Measurements from ENCODE around the gene NOD2.

NOD2 gene

GRCh38 chr16:50709061-50709684 is 15.8 kb downstream of the NOD2 start:
- no peak for DNase-seq (ENCODE audit: insufficient read length)
- peak; percentile 86 for FAIRE-seq
- TF ChIP-seq TAF1 (IDR thresholded peaks at IDR 0.05; ENCODE audit: borderline replicate concordance, low read depth, low read length) = no peak
- TF ChIP-seq POLR2A (IDR thresholded peaks at IDR 0.05; ENCODE audit: low read depth, low read length) = no peak
- no peak for TF ChIP-seq POLR2AphosphoS5 (IDR thresholded peaks at IDR 0.05; ENCODE audit: low read depth, low read length)

DNA sequence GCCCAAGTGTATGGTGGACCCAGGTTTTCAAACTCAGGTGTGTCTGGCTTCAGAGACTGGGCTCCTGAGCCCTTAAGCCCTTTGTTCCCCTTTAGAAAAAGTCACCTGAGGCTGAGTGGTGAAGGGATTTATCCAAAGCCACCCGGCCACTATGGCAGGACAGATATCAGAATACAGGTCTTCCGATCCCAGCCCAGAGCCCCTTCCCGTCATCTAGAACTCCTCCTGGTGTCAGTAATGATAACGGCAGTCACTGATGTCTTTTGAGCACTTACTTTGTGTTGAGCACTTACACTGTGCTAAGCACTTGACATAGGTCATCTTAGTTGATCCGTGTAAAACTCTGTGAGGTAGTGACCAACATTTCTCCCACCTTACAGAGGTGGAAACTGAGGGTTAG is 16.6 kb downstream of the NOD2 start:
- DNase-seq (ENCODE audit: insufficient read length) (no peak), FAIRE-seq (no peak)
- TF ChIP-seq TAF1 (IDR thresholded peaks at IDR 0.05; ENCODE audit: borderline replicate concordance, low read depth, low read length) = no peak
- no peak for TF ChIP-seq POLR2AphosphoS5 (IDR thresholded peaks at IDR 0.05; ENCODE audit: low read depth, low read length)
- no peak for TF ChIP-seq POLR2A (IDR thresholded peaks at IDR 0.05; ENCODE audit: low read depth, low read length)

GRCh38 chr16:50711040-50711439 is 17.6 kb downstream of the NOD2 start:
- DNase-seq (ENCODE audit: insufficient read length) (no peak), FAIRE-seq (no peak)
- TF ChIP-seq POLR2AphosphoS5 (IDR thresholded peaks at IDR 0.05; ENCODE audit: low read depth, low read length) (no peak), TAF1 (IDR thresholded peaks at IDR 0.05; ENCODE audit: borderline replicate concordance, low read depth, low read length) (no peak), POLR2A (IDR thresholded peaks at IDR 0.05; ENCODE audit: low read depth, low read length) (no peak)

GRCh38 chr16:50711862-50712559 is 18.6 kb downstream of the NOD2 start:
- DNase-seq (ENCODE audit: insufficient read length) (no peak), FAIRE-seq (no peak)
- TF ChIP-seq TAF1 (IDR thresholded peaks at IDR 0.05; ENCODE audit: borderline replicate concordance, low read depth, low read length) (no peak), POLR2A (IDR thresholded peaks at IDR 0.05; ENCODE audit: low read depth, low read length) (no peak), POLR2AphosphoS5 (IDR thresholded peaks at IDR 0.05; ENCODE audit: low read depth, low read length) (no peak)

DNA sequence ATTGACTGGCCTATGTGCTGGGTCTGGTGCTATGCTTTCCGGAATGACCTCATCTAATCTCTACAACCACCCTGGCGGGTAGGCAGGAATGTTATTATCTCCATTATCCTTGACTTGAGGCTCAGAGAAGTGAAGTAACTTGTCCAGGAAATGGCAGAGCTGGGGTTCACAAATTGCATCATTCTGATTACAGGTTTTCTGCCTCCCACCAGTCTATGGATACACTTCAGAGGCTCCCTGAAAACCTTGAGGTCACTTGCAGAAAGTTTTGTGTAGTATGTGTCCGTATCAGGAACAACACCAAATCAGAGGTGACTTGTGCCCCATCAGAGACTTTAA is 19.1 kb downstream of the NOD2 start:
- DNase-seq (ENCODE audit: insufficient read length) = no peak
- FAIRE-seq = no peak
- TF ChIP-seq POLR2AphosphoS5 (IDR thresholded peaks at IDR 0.05; ENCODE audit: low read depth, low read length) (no peak), TAF1 (IDR thresholded peaks at IDR 0.05; ENCODE audit: borderline replicate concordance, low read depth, low read length) (no peak), POLR2A (IDR thresholded peaks at IDR 0.05; ENCODE audit: low read depth, low read length) (no peak)

GRCh38 chr16:50712956-50713355 is 19.6 kb downstream of the NOD2 start:
- FAIRE-seq = peak; percentile 27

GRCh38 chr16:50717091-50717490 is 23.7 kb downstream of the NOD2 start:
- FAIRE-seq (no peak), DNase-seq (ENCODE audit: insufficient read length) (no peak)
- TF ChIP-seq POLR2AphosphoS5 (IDR thresholded peaks at IDR 0.05; ENCODE audit: low read depth, low read length) = no peak
- no peak for TF ChIP-seq TAF1 (IDR thresholded peaks at IDR 0.05; ENCODE audit: borderline replicate concordance, low read depth, low read length)
- no peak for TF ChIP-seq POLR2A (IDR thresholded peaks at IDR 0.05; ENCODE audit: low read depth, low read length)

More at GRCh38 chr16:50712956-50713355, 19.6 kb downstream of the NOD2 start:
- TF ChIP-seq POLR2A (IDR thresholded peaks at IDR 0.05; ENCODE audit: low read depth, low read length) (no peak), TAF1 (IDR thresholded peaks at IDR 0.05; ENCODE audit: borderline replicate concordance, low read depth, low read length) (no peak), POLR2AphosphoS5 (IDR thresholded peaks at IDR 0.05; ENCODE audit: low read depth, low read length) (no peak)
- DNase-seq (ENCODE audit: insufficient read length) = no peak

GRCh38 chr16:50717494-50717893 is 24.1 kb downstream of the NOD2 start:
- TF ChIP-seq TAF1 (IDR thresholded peaks at IDR 0.05; ENCODE audit: borderline replicate concordance, low read depth, low read length) (no peak), POLR2A (IDR thresholded peaks at IDR 0.05; ENCODE audit: low read depth, low read length) (no peak), POLR2AphosphoS5 (IDR thresholded peaks at IDR 0.05; ENCODE audit: low read depth, low read length) (no peak)
- DNase-seq (ENCODE audit: insufficient read length) (no peak), FAIRE-seq (no peak)

GRCh38 chr16:50718061-50718760 is 24.8 kb downstream of the NOD2 start:
- TF ChIP-seq POLR2AphosphoS5 (IDR thresholded peaks at IDR 0.05; ENCODE audit: low read depth, low read length) (no peak), POLR2A (IDR thresholded peaks at IDR 0.05; ENCODE audit: low read depth, low read length) (no peak), TAF1 (IDR thresholded peaks at IDR 0.05; ENCODE audit: borderline replicate concordance, low read depth, low read length) (no peak)
- no peak for FAIRE-seq
- DNase-seq (ENCODE audit: insufficient read length) = no peak

DNA sequence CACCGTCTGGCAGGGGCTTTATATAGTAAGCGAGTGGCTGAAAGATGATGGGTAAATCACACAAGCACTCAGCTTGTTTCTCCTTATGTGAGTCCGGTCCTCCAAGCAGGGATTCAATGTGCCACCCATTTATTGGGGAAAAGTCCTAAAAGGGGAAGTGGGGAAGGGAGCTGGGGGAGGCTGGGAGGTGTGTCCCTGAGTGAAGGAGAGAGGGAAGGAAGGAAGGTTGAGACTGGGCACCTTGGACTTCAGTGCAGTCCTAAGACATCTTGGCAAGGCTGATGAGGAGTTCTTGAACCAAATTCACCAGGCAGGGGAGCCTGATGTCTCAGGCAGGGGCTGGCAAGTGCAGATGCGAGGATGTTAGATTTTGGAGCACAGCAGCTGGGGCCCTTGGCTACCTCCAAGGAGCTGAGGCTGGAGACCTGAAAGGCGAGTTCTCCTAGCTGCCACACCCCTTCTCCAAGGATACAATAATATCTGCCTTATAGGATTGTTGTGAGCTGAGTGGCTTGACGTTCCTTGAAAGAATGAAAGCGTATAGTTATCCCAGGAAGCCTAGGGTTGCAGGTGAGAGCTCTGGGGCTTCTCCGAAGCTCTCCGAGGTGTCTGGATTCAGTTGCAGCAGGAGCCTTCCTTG is 25.5 kb downstream of the NOD2 start:
- DNase-seq (ENCODE audit: insufficient read length) (no peak), FAIRE-seq (no peak)
- TF ChIP-seq POLR2AphosphoS5 (IDR thresholded peaks at IDR 0.05; ENCODE audit: low read depth, low read length) = no peak
- no peak for TF ChIP-seq TAF1 (IDR thresholded peaks at IDR 0.05; ENCODE audit: borderline replicate concordance, low read depth, low read length)
- no peak for TF ChIP-seq POLR2A (IDR thresholded peaks at IDR 0.05; ENCODE audit: low read depth, low read length)

Measured in GM12892 (cell line).